GM10266 (cell line): ENCODE data around the gene NEURL4.
A peak's percentile ranks its signal among the peaks of the same experiment; 100 is the strongest.

Experiments
- DNase-seq: peaks from one replicate; pipeline ENCODE4 v3.0.0; 2012; ENCODE audit errors: extremely low spot score
- CTCF ChIP-seq: IDR thresholded peaks from 2 replicates; pipeline ENCODE4 v1.5.1; 2012; ENCODE audit warnings: mild to moderate bottlenecking, low read depth; ENCODE audit not compliant: control insufficient read depth, insufficient read depth; ENCODE audit errors: missing control alignments

The NEURL4 gene

DNA sequence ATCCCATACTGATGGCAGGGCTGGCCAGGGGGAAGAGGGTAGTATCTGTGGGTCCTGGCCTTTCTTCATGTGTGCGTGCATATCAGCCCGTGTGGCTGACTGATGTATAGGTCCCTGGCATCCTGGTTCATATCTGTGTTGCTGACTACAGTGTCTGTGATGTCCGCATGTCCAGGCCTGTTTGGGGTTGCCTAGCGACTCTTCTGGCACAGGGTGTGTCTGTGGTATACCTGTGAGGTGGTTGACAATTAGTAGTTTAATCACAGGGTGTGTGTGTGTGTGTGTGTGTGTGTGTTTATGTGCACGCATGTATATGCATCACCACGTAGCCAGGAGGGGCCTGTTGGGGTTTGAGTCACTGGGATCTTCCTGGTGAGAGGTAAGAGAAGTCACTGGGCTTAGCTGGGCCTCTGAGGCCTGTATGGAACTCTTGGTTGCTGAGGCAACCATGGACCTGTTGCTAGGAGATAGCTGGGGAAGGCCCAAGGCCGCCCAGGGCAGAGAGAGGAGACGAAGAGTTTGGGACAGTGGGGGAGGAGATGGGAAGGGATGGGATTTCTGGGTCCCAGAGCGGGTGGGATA is 25.2 kb upstream of the NEURL4 start:
- no peak for TF ChIP-seq CTCF

GRCh38 chr17:7352910-7353635 is 23.9 kb upstream of the NEURL4 start:
- DNase-seq = no peak
- TF ChIP-seq CTCF = no peak

More for the DNA sequence above, 25.2 kb upstream of the NEURL4 start:
- peak; percentile 59 for DNase-seq

- TF ChIP-seq CTCF = peak; percentile 49
- no peak for DNase-seq
These were observed 23.4 kb upstream of the NEURL4 start for GRCh38 chr17:7352503-7352889.

DNA sequence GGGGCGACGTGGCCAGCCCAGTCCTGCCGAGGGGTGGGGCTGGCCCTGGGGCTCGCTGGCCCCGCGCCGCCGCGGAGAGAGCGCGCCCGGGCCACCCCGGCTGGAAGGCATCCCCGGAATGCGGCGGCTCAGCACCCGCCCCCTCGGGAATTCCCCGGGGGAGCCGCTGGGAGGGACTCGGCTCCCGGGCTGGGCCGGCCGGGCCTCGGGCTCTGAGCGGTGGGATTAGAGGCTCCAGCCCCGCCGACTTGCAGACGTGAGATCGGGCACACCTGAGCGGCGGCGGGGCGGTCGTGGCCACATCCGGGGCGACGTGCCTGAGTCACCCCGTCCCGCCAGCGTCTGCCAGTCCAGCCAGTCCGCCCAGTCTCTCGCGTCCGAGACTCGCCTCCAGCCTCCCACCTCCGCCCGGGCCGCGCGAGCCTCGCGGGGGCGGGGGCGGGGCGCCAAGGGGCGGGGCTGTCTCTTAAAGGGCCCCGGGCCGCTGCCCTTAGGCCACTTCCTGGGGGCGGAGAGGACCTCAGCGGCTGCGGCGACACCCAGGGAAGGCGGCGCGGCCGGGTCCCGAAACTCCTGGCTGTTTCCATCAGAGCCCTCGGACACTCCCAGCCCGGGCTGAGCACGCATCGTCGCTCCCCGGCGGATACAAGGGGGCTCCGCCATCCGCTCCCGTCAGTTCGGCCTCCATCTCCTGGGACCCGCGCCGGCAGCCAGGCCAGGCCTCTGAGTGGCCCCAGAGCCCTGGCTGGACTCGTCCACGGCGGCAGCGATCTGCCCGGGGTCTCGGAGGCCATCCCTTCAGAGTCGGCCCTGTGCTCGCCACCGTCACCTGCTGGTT is 22.7 kb upstream of the NEURL4 start, which contains the start of gene KCTD11:
Gene KCTD11 (plus strand): TSS at position 498 of the 838 bp plus-strand sequence.
- no peak for TF ChIP-seq CTCF
- peak; percentile 96 for DNase-seq

DNA sequence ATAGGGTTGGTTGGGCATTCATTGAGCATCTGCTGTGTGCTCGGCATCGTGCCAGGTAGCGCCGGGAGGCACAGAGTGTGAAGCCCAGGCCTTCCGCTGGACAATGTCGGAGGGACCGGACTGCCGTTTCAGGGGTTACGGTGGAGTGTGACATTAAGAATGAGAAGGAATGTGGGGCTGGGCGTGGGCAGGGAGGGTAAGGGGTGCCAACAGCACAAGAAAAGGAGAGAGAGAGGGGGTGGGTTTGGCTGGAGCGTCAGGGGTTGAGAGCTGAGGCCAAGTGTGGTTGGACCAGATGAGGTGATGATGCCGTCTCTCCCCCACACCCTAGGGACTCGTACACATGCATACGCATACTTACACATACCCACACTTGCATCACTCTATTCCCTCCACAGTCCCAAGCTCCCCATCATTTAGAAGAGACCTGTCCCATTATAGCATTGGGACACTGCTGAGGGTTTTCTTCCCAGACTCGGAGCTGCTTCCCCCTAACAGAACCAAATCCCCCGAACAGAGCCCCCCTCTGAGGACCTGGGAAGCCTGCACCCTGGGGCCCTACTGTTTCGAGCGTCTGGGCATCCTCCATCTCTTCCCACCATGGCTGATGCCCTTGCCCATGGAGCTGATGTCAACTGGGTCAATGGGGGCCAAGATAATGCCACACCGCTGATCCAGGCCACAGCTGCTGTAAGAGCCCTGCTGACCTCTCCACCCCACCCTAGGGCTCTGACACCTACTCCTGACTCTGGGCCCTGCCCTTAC is 19.5 kb upstream of the NEURL4 start:
- no peak for TF ChIP-seq CTCF
- DNase-seq = no peak

- no peak for TF ChIP-seq CTCF
- no peak for DNase-seq
These were observed 18.7 kb upstream of the NEURL4 start for GRCh38 chr17:7347630-7348477.
